IPS-18c (cell line): ENCODE data around the gene SFN.

Source experiments
- H3K4me3 ChIP-seq: 2 replicates; pipeline ENCODE4 v1.7.0; 2013; ENCODE audit warnings: low read depth, mild to moderate bottlenecking, low read length, moderate library complexity; ENCODE audit not compliant: insufficient read depth
- H3K9me3 ChIP-seq: one replicate; pipeline ENCODE4 v1.6.1; 2013; ENCODE audit warnings: mild to moderate bottlenecking, low read length, moderate library complexity; ENCODE audit not compliant: control insufficient read depth, insufficient read depth

SFN gene

GRCh38 chr1:26889551-26890466 lies 26.9 kb downstream of the SFN start, which contains the start of gene GPN2:
GPN2 (minus strand) TSS chr1:26890283; CDS start chr1:26890096, 187 bp downstream.
- Histone ChIP-seq H3K9me3 (no peaks in the 10 kb centered on the region), H3K4me3 (peak within 1 kb of the TSS; percentile 85)

- no peaks in the 10 kb centered on the region for H3K9me3 ChIP-seq
These were observed 27.5 kb downstream of the SFN start for GRCh38 chr1:26890467-26890796.

DNA sequence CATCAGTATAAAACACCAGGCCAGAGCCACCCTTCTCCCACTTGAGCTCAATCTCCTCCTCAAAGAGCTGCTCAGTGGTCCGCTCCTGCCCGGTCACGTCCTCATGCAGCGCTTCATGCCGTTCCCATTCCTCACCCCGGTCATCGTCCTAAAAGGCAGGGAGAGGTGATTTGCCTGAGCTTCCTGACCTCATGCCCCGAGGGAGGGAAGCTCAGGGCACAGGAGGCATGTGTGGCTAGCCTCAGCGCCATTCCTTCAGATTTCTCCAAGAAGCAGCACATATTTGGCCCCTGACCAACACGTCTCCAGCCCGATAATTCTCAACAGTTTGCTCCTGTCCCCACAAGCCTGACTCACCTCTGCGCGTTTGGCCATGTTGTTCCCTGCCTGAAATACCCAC lies 31.3 kb downstream of the SFN start:
- no peak overlapping the region for H3K4me3 ChIP-seq
- no peaks in the 10 kb centered on the region for H3K9me3 ChIP-seq

More at GRCh38 chr1:26890467-26890796, 27.5 kb downstream of the SFN start:
- peak overlapping the region; percentile 85 for H3K4me3 ChIP-seq

DNA sequence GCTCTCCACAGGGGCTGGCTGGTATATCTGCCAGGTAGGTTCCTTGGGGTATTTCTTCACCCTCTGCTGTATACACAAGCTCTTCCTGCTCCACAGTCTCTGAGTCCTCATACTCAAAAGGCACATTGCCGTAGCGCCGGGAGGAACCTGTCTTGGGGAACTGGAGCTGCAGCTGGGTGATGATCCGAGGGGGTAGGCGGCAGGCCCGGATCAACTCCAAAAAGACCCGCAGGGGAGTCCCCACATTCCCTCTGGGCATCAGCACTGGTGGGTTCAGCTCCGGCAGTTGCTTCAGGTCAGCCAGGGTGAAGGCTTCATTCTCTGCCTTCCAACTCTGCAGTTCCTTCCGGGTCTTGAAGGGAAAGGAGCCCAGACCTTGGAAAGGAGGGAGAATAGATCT lies 34.4 kb downstream of the SFN start:
- no peaks in the 10 kb centered on the region for H3K9me3 ChIP-seq
- H3K4me3 ChIP-seq = no peak overlapping the region

GRCh38 chr1:26900001-26900814 lies 37.3 kb downstream of the SFN start, which contains the start of gene GPATCH3:
GPATCH3 (minus strand) TSS chr1:26900467; CDS start chr1:26900442, 25 bp downstream.
- Histone ChIP-seq H3K9me3 (no peaks in the 10 kb centered on the region), H3K4me3 (peak within 1 kb of the TSS; percentile 83)

DNA sequence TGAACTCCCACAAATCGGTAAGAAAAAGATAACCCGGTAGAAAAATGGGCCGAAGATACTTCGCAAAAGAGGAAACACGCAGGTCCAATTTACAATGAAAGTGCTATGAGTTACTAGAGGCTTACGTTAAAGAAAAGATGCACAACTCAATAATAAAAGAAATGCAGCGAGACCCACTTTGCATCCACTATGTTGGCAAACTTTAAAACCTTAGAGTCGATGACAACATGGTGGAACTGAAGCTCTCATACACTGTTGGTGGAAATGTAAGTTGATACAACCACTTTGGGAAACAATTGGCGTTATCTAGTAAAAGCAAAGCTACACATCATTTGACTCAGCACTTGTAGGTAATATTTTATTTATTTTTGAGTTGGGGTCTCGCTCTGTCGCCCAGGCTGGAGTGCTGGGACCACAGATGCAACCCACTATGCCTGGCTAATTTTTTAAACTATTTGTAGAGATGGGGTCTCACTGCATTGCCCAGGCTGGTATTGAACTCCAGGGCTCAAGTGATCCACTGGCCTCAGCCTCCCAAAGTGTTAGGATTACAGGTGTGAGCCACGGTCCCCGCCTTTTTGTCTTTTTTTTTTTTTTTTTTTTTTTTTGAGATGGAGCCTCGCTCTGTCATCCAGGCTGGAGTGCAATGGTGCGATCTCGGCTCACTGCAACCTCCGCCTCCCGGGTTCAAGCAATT lies 38.0 kb downstream of the SFN start:
- no peaks in the 10 kb centered on the region for H3K9me3 ChIP-seq
- H3K4me3 ChIP-seq = peak overlapping the region; percentile 83; the same call in 1 of the 2 replicates

DNA sequence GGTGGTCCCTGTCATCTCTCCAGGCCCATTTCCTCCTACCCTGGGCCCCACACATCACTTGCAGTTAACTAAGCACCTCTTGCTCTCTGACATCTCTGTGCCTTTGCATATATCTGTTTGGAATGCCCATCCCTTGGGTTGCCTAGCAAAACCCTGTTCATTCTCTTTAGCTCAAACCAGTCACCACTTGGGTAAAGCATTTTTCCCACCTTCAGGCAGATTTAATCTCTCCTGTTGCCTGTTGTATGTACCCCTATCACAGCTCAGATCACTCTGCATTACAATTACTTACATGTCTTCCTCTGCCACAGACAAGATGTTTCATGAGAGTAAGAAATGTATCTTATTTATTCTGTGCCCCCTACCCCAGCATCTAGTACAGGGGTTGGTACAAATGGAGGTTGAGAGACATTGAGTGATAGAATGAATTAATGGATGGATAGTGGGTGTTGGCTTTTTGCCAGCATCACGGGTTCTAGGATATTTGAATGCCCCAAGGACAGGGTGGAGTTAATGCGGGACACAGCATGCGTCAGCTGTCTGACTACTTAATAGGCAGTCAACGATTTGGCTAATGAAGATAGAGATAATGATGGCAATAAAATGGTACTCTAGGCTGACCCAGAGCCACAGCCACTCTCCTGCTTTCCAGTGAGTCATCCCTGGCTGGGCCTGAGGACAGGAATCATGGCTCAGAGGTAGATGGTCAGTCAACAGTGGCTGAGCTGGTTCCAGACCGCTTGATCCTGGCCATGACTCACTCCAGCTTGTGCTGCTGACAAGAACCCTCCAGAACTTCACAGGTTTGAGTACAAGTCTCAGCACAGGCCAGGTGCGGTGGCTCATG lies 44.3 kb downstream of the SFN start:
- Histone ChIP-seq H3K4me3 (no peak overlapping the region), H3K9me3 (no peaks in the 10 kb centered on the region)

DNA sequence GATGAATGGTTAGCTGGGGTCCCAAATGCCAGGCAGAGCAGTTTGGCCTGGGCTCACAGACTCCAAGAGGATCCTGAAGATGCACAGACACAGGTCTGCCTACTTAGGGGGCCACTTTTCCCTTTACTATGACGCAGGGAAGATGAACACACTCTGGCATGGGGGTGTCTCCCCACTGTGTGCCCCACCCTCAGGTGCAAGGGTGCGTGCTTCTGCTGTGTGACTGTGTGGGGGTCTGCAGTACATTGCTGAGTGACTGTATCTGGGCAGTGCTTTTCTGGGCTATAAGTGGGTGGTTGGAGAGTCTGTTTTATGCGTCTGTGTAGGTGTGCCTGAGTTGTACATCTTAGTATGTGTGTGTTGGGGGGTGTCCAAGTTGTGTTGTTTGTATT lies 47.0 kb downstream of the SFN start:
- no peak overlapping the region for H3K4me3 ChIP-seq
- no peaks in the 10 kb centered on the region for H3K9me3 ChIP-seq

DNA sequence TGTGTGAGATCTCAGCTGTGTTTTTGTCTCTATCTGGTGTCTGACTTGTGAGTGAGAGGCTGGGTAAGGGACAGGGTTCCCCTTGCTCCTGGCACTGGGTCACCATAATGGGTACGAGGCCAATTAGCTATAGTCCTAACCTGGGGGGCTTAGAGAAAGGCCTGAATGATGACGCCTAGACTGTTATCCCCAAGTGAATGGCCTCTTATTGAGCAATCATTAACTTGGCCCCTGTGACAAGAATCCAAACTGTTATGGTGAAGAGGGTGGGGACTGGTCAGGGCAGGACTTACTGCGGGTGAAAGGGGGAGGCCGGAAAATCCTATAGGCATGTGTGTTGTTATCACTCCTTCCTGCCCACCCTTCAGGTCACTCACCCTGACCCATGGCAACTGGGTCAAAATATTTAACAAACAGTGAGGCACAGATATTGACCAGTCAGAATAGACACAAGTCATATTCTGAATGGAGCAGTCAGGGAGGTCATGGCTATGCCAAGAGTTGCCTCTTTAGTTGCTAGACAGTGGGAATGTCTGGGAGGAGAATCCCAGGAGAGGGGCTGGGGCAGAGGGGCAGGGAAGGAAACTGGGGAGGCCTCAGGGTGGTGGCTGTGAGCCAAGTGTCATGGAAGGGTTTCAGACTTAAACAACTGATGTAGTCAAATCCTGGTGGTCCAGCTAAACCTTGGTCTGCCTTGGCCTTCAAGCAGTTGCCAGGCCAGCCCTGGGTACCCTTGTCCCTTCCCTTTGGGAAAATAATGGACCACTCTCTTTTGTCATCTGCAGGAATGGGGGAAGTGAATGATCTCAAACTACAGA lies 47.6 kb downstream of the SFN start:
- Histone ChIP-seq H3K4me3 (no peak overlapping the region), H3K9me3 (no peaks in the 10 kb centered on the region)

DNA sequence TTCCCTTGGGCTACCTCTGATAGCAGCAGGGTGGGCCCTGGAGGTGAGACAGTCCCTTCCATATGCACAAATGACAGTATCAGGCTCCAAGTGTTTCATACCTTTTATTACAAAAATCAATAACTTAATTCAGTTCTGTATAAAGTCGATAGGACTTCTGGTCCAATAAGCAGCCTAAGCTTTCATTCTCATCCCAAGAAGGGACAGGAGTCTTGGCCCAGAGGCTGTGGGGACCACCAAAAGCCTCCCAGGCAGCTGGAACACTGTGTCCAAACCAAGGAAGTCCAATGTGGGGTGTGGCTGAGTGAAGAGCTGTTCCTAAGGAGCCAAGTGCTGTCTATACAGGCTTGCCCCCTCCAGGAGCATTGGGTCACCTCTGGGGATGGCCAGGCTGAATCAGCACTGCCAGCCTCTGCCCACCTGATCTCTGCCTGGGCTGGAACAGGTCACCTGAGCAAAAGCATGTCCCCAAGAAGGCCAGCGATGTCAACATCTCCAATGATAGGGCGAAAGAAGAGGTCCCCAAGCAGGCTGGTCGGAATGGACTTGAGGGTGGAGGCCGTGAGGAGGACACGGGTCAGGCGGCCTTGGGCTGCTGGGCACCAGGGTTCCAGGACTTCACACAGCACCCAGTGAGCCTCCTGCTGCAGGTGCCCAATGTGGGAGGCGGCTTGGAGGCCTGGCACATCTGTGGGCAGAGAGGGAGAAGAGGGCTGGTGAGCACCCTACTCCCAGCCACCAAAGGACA lies 48.6 kb downstream of the SFN start:
- Histone ChIP-seq H3K4me3 (no peak overlapping the region), H3K9me3 (no peaks in the 10 kb centered on the region)

DNA sequence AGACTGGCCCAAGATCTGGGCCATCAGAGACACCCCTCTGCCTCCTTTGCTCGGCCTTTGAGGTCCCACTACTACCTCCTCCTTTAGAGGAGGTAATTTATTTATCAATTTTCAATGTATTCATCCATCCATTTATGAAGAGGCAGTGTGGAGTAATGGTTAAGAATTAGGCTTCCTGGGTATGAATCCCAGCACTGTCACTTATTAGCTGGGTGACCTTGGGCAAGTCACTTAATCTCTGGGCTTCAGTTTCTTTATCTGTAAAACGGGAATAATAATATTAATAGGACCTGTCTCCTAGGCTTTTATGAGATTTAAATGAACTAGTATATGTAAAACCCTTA lies 49.2 kb downstream of the SFN start:
- H3K4me3 ChIP-seq = no peak overlapping the region
- no peaks in the 10 kb centered on the region for H3K9me3 ChIP-seq

GRCh38 chr1:26913389-26913753 lies 50.4 kb downstream of the SFN start:
- Histone ChIP-seq H3K9me3 (no peaks in the 10 kb centered on the region), H3K4me3 (no peak overlapping the region)
